Panc1 (cell line): ENCODE results near the gene CHST12. TPM values are rescaled to one million over a fixed set of nuclear protein-coding genes. Genes with fewer than 3 reads are reported as not detected.

Experiments used
- ATAC-seq: fragments of 200-7000 bp; cut with Tn5 transposase; 2 replicates; pipeline ENCODE4 v1.9.1; 2020; ENCODE audit warnings: mild to moderate bottlenecking, moderate library complexity
- BruUV-seq: library from RNA; stranded (reverse); fragments of 400-500 nt; replicated peaks from 2 replicates; lab custom pipeline; 2021; lab: Mats Ljungman, UMichigan
- CTCF ChIA-PET: fragments of 300-600 bp; sonication (Branson Sonifier 250); formaldehyde crosslinking; loops from one replicate; lab custom pipeline; 2022; ENCODE audit warnings: antibody characterized with exemption; lab: Charles Lee
- POLR2A ChIA-PET: fragments of 300-600 bp; sonication (Branson Sonifier 250); formaldehyde crosslinking; loops from one replicate; lab custom pipeline; 2022; ENCODE audit warnings: antibody characterized with exemption; lab: Charles Lee
- DNase-seq: peaks from one replicate; pipeline ENCODE4 v3.0.0-alpha.2; 2010; ENCODE audit warnings: low read depth, low spot score
- H3K27ac ChIP-seq: 2 replicates; pipeline ENCODE4 v1.5.1; 2011; ENCODE audit warnings: mild to moderate bottlenecking, low read length, inconsistent platforms
- H3K27me3 ChIP-seq: fragments of 200-500 bp; sonication (Bioruptor generic); 2 replicates; pipeline ENCODE4 v1.6.0; 2014; ENCODE audit warnings: low read length, inconsistent platforms; ENCODE audit not compliant: control insufficient read depth, insufficient read depth
- H3K36me3 ChIP-seq: fragments of 200-500 bp; sonication (Bioruptor generic); 2 replicates; pipeline ENCODE4 v1.5.1; 2014; ENCODE audit warnings: inconsistent platforms, mild to moderate bottlenecking, low read length, moderate library complexity; ENCODE audit not compliant: control insufficient read depth, insufficient read depth
- H3K4me1 ChIP-seq: 2 replicates; pipeline ENCODE4 v1.5.1; 2011; ENCODE audit warnings: inconsistent platforms, mild to moderate bottlenecking, low read length, moderate library complexity; ENCODE audit not compliant: control insufficient read depth, insufficient read depth
- H3K4me3 ChIP-seq, 2 experiments: 2 replicates each; pipeline ENCODE4 v1.5.1; 2011 to 2012; ENCODE audit warnings: low read depth in 2 of 2, low read length in 2 of 2, mild to moderate bottlenecking in 2 of 2, inconsistent platforms in 1 of 2, moderate library complexity in 1 of 2
- H3K9me3 ChIP-seq: fragments of 200-500 bp; sonication (Bioruptor generic); 2 replicates; pipeline ENCODE4 v1.5.1; 2014; ENCODE audit warnings: low read depth, mild to moderate bottlenecking, inconsistent platforms, low read length, moderate library complexity; ENCODE audit not compliant: control insufficient read depth, insufficient read depth
- CTCF ChIP-seq: fragments of 450-650 bp; IDR thresholded peaks from 2 replicates; pipeline ENCODE4 v1.5.1; 2017; ENCODE audit warnings: mild to moderate bottlenecking
- POLR2AphosphoS5 ChIP-seq: IDR thresholded peaks from 2 replicates; pipeline ENCODE4 v1.6.1; 2012; ENCODE audit warnings: mild to moderate bottlenecking, low read depth, low read length, moderate library complexity
- SIN3A ChIP-seq: IDR thresholded peaks from 2 replicates; pipeline ENCODE4 v1.6.1; 2012; ENCODE audit warnings: low read depth, mild to moderate bottlenecking, low read length, moderate library complexity, borderline replicate concordance; ENCODE audit not compliant: insufficient read depth
- TCF7L2 ChIP-seq: IDR thresholded peaks from 2 replicates; pipeline ENCODE4 v1.6.1; 2011; ENCODE audit warnings: mild to moderate bottlenecking, low read depth, low read length, inconsistent platforms
- in situ Hi-C: cut with HindIII; loops from 2 replicates; pipeline ENCODE4 v1.10.0; 2016; ENCODE audit warnings: low sequenced_read_pairs, low pct_unique_long_range_greater_than_20kb
- intact Hi-C: fragments of 100-400 bp; cut with micrococcal nuclease; formaldehyde crosslinking; loops from one replicate; pipeline ENCODE4 v1.10.0; 2022; ENCODE audit not compliant: unreplicated experiment
- total RNA-seq: library from RNA; stranded (reverse); gene quantifications from one replicate; pipeline ENCODE4 v1.2.1, GENCODE V29; 2021; ENCODE audit not compliant: unreplicated experiment
- TF ChIP-seq, protein P1 (sequence below), 2 experiments: IDR thresholded peaks; 2 replicates each; pipeline ENCODE4 v1.6.1; 2011 to 2012; ENCODE audit warnings: low read depth in 2 of 2, control low read depth in 1 of 2, low read length in 1 of 2, mild to moderate bottlenecking in 1 of 2, moderate library complexity in 1 of 2; ENCODE audit not compliant: insufficient read depth in 1 of 2

Gene CHST12
- total RNA-seq, 1 experiment from 2014 or later: 48.3 TPM

- no peak overlapping the region for H3K27ac ChIP-seq
- no peaks in the 10 kb centered on the region; the same call in 1 of the 2 replicates for H3K36me3 ChIP-seq
- DNase-seq: no peak
- no peaks in the 10 kb centered on the region for H3K4me1 ChIP-seq
- no peak for ATAC-seq
- H3K4me3 ChIP-seq: no peak overlapping the region
- no TSS peak for BruUV-seq
- no peak for TF ChIP-seq CTCF
- TF ChIP-seq, protein P1, sequence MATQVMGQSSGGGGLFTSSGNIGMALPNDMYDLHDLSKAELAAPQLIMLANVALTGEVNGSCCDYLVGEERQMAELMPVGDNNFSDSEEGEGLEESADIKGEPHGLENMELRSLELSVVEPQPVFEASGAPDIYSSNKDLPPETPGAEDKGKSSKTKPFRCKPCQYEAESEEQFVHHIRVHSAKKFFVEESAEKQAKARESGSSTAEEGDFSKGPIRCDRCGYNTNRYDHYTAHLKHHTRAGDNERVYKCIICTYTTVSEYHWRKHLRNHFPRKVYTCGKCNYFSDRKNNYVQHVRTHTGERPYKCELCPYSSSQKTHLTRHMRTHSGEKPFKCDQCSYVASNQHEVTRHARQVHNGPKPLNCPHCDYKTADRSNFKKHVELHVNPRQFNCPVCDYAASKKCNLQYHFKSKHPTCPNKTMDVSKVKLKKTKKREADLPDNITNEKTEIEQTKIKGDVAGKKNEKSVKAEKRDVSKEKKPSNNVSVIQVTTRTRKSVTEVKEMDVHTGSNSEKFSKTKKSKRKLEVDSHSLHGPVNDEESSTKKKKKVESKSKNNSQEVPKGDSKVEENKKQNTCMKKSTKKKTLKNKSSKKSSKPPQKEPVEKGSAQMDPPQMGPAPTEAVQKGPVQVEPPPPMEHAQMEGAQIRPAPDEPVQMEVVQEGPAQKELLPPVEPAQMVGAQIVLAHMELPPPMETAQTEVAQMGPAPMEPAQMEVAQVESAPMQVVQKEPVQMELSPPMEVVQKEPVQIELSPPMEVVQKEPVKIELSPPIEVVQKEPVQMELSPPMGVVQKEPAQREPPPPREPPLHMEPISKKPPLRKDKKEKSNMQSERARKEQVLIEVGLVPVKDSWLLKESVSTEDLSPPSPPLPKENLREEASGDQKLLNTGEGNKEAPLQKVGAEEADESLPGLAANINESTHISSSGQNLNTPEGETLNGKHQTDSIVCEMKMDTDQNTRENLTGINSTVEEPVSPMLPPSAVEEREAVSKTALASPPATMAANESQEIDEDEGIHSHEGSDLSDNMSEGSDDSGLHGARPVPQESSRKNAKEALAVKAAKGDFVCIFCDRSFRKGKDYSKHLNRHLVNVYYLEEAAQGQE (IDR thresholded peaks at IDR 0.05; ENCODE audit: insufficient read depth in 1 of 2, low read depth in 2 of 2, low read length in 1 of 2): no peak
- TF ChIP-seq TCF7L2: no peak
- no peak for TF ChIP-seq SIN3A
- TF ChIP-seq POLR2AphosphoS5: no peak
- H3K9me3 ChIP-seq: no peaks in the 10 kb centered on the region
- POLR2A ChIA-PET: no interaction called here
- intact Hi-C loops (no loop called here), in situ Hi-C loops (no loop called here)
- no peaks in the 10 kb centered on the region for H3K27me3 ChIP-seq
- CTCF ChIA-PET: no interaction called here
Measured at GRCh38 chr7:2438186-2438585, 34.8 kb downstream of the CHST12 start.

DNA sequence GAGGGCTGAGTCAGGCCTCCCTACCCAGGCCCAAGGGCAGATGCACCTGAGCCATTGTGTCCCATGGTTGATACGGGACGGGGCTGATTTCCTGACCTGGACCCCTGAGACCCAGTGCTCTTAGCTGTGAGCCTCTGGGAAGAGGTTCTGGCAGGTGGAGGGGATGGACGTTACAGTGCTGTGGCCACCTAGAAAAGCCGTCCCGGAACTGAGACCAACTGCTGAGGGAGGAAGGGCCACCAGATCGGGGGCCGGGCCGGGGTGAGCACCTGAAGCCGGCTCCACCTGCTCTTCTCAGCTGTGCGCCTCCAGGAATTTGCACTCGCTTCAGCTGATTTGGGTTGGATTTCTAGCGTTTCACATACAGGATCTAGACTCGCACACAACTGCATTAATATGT lies 35.4 kb downstream of the CHST12 start:
- no peaks in the 10 kb centered on the region for H3K27me3 ChIP-seq
- H3K27ac ChIP-seq: no peak overlapping the region
- BruUV-seq: no TSS peak
- ATAC-seq (no peak), DNase-seq (no peak)
- H3K36me3 ChIP-seq: no peaks in the 10 kb centered on the region; the same call in 1 of the 2 replicates
- H3K4me3 ChIP-seq: no peak overlapping the region
- no peak for TF ChIP-seq POLR2AphosphoS5
- TF ChIP-seq SIN3A: no peak
- no peak for TF ChIP-seq CTCF
- TF ChIP-seq, protein P1 (IDR thresholded peaks at IDR 0.05; ENCODE audit: insufficient read depth in 1 of 2, low read depth in 2 of 2, low read length in 1 of 2): no peak
- TF ChIP-seq TCF7L2: no peak
- POLR2A ChIA-PET: no interaction called here
- CTCF ChIA-PET: no interaction called here
- no peaks in the 10 kb centered on the region for H3K4me1 ChIP-seq
- intact Hi-C loops (no loop called here), in situ Hi-C loops (no loop called here)
- no peaks in the 10 kb centered on the region for H3K9me3 ChIP-seq
